NCI-H2081 treated with DMSO at 0.1 percent for 48 hours (cell line): ENCODE results near the gene TRAK1.

Source experiments
- DNase-seq: peaks from one replicate; lab custom pipeline; 2025; lab: John Stamatoyannopoulos, UW

Gene TRAK1

GRCh38 chr3:42177801-42178150 is 86.6 kb downstream of the TRAK1 start:
- no peak for DNase-seq

DNA sequence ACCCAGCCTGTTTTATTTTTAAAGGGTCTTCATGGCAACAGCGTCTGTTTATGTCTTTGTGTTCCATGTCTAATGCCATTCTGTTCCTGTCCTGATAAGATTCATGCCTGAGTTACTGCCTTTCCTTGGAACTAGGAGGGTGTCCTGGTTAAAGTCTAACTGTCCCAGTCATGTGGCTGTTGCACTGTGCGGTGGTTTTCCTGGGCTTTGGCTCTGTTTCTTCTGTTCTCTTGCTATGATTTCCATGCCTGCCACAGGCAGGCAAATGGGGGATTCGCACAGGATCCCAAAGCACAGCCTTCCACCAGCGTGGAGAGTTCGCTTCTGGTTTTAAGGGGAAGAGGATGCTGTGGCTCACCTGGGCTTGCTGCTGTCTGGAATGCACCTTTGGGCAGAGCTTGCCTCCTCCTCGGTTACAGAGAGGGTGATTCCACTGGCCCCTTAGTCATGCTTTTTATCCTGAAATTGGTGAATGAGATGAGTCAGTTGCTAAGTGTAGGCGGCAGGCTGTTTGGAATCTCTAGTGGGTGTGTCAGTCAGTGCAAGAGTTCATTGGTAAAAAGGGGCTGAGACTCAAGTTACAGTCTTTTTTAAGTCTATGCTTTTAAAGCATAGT is 88.1 kb downstream of the TRAK1 start:
- DNase-seq, result no peak

GRCh38 chr3:42180901-42181300 is 89.7 kb downstream of the TRAK1 start:
- no peak for DNase-seq

- no peak for DNase-seq
Measured at GRCh38 chr3:42182555-42182954, 91.4 kb downstream of the TRAK1 start.

- no peak for DNase-seq
Measured at GRCh38 chr3:42183991-42184632, 93.0 kb downstream of the TRAK1 start.

DNA sequence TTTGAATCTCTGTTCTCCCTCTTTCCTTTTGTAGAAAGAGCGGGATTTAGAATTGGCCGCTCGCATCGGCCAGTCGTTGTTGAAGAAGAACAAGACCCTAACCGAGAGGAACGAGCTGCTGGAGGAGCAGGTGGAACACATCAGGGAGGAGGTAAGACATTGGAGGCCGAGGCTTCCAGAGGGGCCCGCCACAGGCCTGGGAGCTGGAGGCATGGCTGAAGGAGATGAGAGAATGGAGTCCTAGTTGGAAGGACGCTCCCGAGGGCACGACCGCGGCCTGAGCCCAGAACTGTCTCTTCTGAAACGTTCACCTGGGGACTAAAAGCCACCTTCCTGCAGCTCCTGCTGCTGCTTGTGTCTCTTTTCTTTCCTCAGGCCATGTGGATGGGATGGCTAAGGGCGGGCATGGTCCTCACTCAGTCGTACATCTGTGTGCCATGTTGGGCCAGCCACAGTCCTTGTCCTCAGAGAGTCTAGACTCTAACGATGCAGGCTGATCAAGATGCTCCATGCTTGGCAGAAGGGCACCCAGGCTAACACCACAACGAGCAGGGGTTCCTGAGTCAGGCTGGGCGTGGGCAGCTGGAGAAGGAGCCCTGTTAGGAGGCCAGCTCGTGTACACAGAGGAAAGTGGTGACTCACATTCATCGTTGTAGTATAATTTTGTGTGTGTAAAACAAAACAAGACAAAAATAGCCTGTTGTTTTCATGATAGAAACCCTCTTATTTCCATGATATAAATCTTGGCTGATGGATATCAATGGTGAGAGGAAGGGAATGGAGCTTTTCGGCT is 93.7 kb downstream of the TRAK1 start:
- no peak for DNase-seq

DNA sequence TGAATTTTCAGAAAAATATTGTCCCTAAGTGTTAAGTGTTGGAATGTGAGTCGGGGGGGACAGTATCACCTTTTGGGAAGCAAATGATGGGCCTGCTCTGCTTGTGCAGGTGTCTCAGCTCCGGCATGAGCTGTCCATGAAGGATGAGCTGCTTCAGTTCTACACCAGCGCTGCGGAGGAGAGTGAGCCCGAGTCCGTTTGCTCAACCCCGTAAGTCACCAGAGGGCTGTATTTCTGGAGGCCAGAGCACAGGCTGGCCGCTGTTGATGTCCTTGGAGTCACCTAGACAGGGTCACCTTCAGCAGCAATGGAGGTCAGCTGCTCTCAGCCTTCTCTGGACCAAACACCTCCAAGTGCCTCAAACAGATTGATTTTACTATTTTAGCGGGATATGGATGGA is 96.8 kb downstream of the TRAK1 start:
- no peak for DNase-seq

DNA sequence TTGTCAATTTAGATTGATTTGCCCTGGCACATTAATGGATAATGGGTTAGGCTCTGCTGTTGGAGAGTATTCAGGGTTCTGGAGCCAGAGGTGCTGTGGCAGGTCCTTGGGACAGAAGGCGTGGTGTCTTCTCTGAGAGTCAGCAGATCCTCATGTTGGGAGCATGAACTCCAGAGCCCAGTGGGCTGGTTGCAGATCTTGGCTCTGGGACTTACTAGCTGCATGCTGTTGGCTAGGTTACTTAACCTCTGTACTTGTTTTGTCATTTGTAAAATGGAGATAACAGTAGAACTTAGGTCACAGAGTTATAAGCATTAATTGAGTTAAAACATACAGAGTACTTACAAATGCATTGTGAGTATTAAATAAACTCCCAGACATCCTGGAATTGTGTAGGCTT is 97.2 kb downstream of the TRAK1 start:
- DNase-seq, result no peak

GRCh38 chr3:42189001-42189460 is 97.9 kb downstream of the TRAK1 start:
- DNase-seq, result no peak

DNA sequence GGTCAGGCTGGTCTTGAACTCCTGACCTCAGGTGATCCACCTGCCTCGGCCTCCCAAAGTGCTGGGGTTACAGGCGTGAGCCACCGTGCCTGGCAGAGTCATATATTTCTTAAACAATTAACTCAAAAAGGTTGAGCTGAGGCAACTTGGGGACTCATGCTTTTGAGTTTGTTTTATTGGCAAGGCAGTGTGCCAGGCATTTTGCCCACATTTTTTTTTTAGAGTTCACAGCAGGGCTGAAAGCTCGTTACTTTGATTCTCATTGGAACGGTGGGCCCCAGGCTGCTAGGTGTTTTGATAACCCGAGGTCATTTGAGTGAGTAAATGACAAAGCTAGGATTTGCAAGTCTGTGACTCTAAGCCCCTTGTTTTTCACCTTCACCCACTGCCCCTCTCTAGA is 98.6 kb downstream of the TRAK1 start:
- DNase-seq, result no peak

GRCh38 chr3:42190701-42191442 is 99.7 kb downstream of the TRAK1 start:
- no peak for DNase-seq

- no peak for DNase-seq
Measured at GRCh38 chr3:42191443-42191747, 100.2 kb downstream of the TRAK1 start.

GRCh38 chr3:42192334-42193200 is 101.4 kb downstream of the TRAK1 start:
- DNase-seq, result no peak

DNA sequence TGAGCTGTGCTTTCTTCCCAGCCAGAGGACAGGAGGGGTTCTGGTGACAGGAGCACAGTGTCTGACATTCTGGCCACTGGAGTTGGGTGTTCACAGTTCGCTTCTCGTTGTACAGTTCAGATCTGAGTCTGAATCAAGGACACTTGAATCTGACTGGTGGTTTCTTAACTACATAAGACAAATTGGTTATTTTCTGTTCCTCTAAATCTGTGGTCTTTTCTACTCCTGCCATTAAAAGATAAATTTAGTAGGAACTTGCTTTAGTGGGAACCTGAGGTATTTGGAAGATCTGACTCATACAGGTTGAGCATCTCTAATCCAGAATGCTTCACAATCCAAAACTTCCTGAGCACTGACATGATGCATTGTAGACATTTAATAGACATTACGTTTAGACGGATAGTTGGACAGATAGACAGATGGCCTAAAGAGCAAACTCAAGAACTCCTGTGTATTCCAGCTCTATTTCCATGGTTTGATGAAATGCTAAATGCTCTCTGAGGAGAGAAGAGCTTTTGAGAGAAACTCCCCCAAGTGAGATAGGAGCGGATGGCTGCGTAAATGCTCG is 103.9 kb downstream of the TRAK1 start:
- DNase-seq, result no peak

GRCh38 chr3:42195879-42196330 is 104.7 kb downstream of the TRAK1 start:
- DNase-seq, result no peak

DNA sequence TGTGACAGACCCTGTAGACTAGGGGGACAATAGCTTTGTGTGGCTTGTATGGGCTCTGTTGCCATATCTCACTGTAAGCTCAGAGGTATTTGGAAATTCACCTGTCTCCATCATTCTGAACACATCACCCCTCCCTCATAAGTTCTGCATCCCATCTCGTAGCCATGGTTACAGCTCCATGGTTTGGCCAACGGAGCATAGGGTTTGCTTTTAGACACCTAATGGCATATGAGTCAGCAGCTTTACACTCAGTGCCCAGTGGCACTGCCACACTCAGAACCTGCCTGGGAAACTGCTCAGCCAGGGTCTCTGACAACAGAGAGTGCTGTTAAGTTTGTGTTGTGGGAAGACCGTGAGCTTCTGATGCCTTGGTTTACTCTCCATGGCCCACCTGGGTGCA is 107.6 kb downstream of the TRAK1 start:
- DNase-seq, result no peak

- DNase-seq, result no peak
Measured at GRCh38 chr3:42202217-42202865, 111.2 kb downstream of the TRAK1 start.

DNA sequence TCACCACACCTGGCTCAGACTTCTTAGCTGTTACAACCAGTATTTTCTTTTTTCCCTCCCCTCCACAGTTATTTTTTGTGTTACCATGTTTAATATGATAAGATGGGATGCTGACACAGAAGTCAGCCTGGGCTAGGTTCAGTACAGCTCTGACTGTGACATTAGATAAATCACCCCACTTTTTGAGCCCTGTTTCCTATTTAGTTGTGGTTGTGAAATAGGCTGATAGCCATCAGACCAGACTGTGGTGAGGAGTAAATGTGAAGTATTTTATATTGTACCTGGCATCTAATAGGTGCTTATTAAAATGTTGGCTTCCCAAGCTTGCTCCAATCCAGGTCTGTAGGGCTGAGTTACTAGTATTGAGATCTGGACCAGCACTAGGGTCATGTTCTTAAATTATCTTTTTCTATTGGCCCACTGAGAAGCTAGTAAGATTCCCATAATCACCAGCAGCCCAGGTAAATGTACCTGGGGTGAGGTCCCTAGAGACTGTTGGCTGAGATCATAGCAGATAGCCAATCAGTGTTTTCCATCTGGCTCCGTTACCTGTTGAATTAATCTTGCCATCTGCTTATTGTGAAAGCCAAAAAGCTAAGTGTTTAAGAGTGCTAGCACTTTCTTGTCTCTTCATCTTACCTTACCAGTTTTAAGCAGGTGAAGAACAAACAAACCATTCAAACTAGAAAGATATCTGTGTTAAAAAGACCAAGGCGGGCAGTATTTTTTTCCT is 113.9 kb downstream of the TRAK1 start:
- no peak for DNase-seq

DNA sequence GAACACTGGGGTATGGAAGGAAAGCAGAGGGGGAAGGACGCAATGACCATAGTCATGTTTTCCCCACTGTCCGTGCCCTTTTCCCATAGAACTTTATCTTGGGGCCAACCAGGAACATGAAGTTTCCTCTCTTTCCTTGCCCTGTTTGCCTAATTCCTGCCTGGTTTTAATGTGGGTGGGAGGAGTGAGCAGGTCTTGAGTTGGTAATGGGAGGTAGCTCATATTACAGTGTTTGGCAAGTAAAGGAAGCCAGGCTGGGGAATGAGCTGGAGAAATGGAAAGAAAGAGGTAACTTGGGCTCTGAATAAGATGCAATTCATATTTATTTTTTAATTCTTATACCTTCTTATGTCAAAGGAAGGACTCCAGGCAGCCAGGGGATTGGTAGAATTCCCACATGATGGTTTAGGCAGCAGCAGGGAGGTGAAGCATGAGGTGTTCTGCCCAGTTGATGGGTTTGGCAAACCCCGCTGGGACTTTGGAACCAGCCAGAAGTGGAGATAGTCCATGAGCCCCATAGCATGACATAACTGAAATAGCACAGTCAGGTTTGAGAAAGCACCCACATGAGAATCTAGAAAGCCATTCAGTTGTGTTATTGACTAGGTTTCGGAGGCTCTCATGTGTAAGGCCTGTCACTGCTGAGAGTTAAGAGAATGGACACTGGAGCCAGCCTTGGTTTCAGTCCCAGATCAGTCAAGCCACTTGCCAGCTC is 114.8 kb downstream of the TRAK1 start:
- DNase-seq, result no peak
